Type B pancreatic cell (in vitro differentiated cells): ENCODE measurements around the gene NOS1AP. TPM values are rescaled to one million over a fixed set of nuclear protein-coding genes. Genes with fewer than 3 reads are reported as not detected.
"Not testable (repeated sequence)": the region's sequence is repeated elsewhere in the genome, so short reads cannot be mapped to it uniquely, and the experiment has no call there.

ENCODE experiments used
- DNase-seq: peaks from one replicate; pipeline ENCODE4 v3.0.0; 2021; ENCODE audit warnings: mixed read lengths; ENCODE audit not compliant: unreplicated experiment; ENCODE audit errors: extremely low spot score
- H3K27ac Mint-ChIP-seq: 2 replicates; pipeline ENCODE4 v1.8.0; 2021; ENCODE audit warnings: mild to moderate bottlenecking, mixed read lengths
- H3K27me3 Mint-ChIP-seq: 2 replicates; pipeline ENCODE4 v1.8.0; 2021; ENCODE audit warnings: mixed read lengths
- H3K36me3 Mint-ChIP-seq: 2 replicates; pipeline ENCODE4 v1.8.0; 2021; ENCODE audit warnings: mixed read lengths
- H3K4me1 Mint-ChIP-seq: one replicate; pipeline ENCODE4 v1.8.0; 2021; ENCODE audit warnings: mixed read lengths; ENCODE audit not compliant: unreplicated experiment
- H3K4me3 Mint-ChIP-seq: 2 replicates; pipeline ENCODE4 v1.8.0; 2021; ENCODE audit warnings: mild to moderate bottlenecking, mixed read lengths
- H3K9me3 Mint-ChIP-seq: 2 replicates; pipeline ENCODE4 v1.8.0; 2021; ENCODE audit warnings: mixed read lengths
- total RNA-seq: library from RNA; stranded (reverse); gene quantifications from 2 replicates; pipeline ENCODE4 v1.2.1, GENCODE V29; 2021; ENCODE audit warnings: low replicate concordance
- TF ChIP-seq, protein P1 (sequence below): fragments of 200-600 bp; sonication (generic); conservative IDR thresholded peaks from 2 replicates; pipeline ENCODE4 v1.5.0; 2021; ENCODE audit warnings: antibody characterized with exemption, mild to moderate bottlenecking

Gene NOS1AP
- total RNA-seq, 1 donor from 2014 or later, result 10.4 TPM

DNA sequence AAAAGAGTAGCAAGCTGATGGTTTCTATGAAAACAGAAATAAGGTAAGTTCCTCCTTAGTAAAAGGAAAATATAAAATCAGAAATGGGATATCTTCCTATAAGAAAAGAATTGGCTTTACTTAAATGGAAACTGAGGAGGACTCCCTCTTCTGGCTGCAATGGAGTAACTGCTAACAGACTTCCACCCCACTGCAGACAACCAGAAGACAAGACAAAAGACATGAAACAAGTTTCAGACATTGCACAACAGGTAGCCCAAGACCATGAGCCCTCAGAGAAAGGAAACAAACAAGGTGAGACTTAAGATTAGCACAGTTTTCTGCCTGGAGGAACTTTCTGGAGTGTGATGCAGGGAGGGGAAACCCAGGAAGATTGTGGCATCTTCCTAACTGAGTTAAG, 28.8 kb upstream of the NOS1AP start:
- Mint-ChIP-seq H3K27me3 (peaks cover 13% of the 10 kb centered on the region), H3K4me1 (no peaks in the 10 kb centered on the region), H3K9me3 (no peaks in the 10 kb centered on the region), H3K27ac (no peak overlapping the region), H3K4me3 (no peak overlapping the region), H3K36me3 (no peaks in the 10 kb centered on the region)
- DNase-seq, result no peak
- TF ChIP-seq, protein P1, sequence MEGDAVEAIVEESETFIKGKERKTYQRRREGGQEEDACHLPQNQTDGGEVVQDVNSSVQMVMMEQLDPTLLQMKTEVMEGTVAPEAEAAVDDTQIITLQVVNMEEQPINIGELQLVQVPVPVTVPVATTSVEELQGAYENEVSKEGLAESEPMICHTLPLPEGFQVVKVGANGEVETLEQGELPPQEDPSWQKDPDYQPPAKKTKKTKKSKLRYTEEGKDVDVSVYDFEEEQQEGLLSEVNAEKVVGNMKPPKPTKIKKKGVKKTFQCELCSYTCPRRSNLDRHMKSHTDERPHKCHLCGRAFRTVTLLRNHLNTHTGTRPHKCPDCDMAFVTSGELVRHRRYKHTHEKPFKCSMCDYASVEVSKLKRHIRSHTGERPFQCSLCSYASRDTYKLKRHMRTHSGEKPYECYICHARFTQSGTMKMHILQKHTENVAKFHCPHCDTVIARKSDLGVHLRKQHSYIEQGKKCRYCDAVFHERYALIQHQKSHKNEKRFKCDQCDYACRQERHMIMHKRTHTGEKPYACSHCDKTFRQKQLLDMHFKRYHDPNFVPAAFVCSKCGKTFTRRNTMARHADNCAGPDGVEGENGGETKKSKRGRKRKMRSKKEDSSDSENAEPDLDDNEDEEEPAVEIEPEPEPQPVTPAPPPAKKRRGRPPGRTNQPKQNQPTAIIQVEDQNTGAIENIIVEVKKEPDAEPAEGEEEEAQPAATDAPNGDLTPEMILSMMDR, result peak; percentile 61

- Mint-ChIP-seq H3K9me3 (no peaks in the 10 kb centered on the region), H3K4me1 (no peaks in the 10 kb centered on the region), H3K27ac (no peak overlapping the region), H3K36me3 (no peaks in the 10 kb centered on the region), H3K4me3 (no peak overlapping the region), H3K27me3 (peaks cover 8% of the 10 kb centered on the region)
- no peak for DNase-seq
- TF ChIP-seq, protein P1, result no peak
These were observed 27.1 kb upstream of the NOS1AP start for GRCh38 chr1:162042361-162042760.

- Mint-ChIP-seq H3K9me3 (no peaks in the 10 kb centered on the region), H3K27ac (no peak overlapping the region), H3K4me1 (no peaks in the 10 kb centered on the region)
These were observed 22.6 kb upstream of the NOS1AP start for GRCh38 chr1:162046921-162047320.

GRCh38 chr1:162053949-162054348, 15.5 kb upstream of the NOS1AP start:
- not testable (repeated sequence) for H3K4me1 Mint-ChIP-seq, H3K36me3 Mint-ChIP-seq, H3K4me3 Mint-ChIP-seq, H3K27me3 Mint-ChIP-seq, H3K9me3 Mint-ChIP-seq, DNase-seq, H3K27ac Mint-ChIP-seq

More at GRCh38 chr1:162046921-162047320, 22.6 kb upstream of the NOS1AP start:
- H3K27me3 Mint-ChIP-seq, result peaks cover 12% of the 10 kb centered on the region
- no peak for DNase-seq
- TF ChIP-seq, protein P1, result no peak
- H3K36me3 Mint-ChIP-seq, result no peaks in the 10 kb centered on the region
- H3K4me3 Mint-ChIP-seq, result no peak overlapping the region

GRCh38 chr1:162055062-162055461, 14.4 kb upstream of the NOS1AP start:
- Mint-ChIP-seq H3K4me1 (peaks cover 4% of the 10 kb centered on the region), H3K9me3 (no peaks in the 10 kb centered on the region), H3K36me3 (no peaks in the 10 kb centered on the region), H3K4me3 (no peak overlapping the region), H3K27ac (no peak overlapping the region), H3K27me3 (peaks cover 6% of the 10 kb centered on the region)
- DNase-seq, result no peak
- TF ChIP-seq, protein P1, result no peak

DNA sequence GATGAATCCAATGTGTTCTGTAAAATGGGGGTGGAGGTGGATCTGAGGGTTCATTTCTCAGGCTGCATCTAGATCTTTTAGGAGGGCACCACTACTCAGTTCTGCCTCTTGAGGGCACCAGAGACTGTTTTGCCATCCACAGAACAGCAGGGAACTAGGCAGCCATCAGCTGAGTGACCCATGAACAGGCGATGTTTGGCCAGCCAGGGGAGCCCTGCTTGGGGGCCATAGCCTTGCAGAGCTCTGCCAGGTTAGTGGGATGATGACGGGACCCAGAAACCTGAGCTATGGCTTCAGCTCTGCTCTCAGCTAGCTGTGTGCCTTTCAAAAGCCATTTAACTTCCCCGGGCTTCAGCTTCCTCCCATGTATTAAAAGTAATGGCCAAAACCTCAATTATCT, 13.4 kb upstream of the NOS1AP start:
- Mint-ChIP-seq H3K27me3 (peaks cover 6% of the 10 kb centered on the region), H3K36me3 (no peaks in the 10 kb centered on the region), H3K27ac (no peak overlapping the region), H3K4me1 (peaks cover 4% of the 10 kb centered on the region), H3K9me3 (no peaks in the 10 kb centered on the region), H3K4me3 (no peak overlapping the region)
- no peak for DNase-seq
- TF ChIP-seq, protein P1, result peak; percentile 93
